HCT116 (cell line): Measurements from ENCODE around the gene FTHL17. TPM values are rescaled to one million over a fixed set of nuclear protein-coding genes. Genes with fewer than 3 reads are reported as not detected.

Experiments used
- ATAC-seq: fragments of 200-7000 bp; cut with Tn5 transposase; 2 replicates; pipeline ENCODE4 v1.9.1; 2020; ENCODE audit warnings: mild to moderate bottlenecking, moderate library complexity
- BruUV-seq: library from RNA; stranded (reverse); fragments of 400-500 nt; replicated peaks from 2 replicates; lab custom pipeline; 2021; lab: Mats Ljungman, UMichigan
- CTCF ChIA-PET: fragments of 300-600 bp; sonication (Branson Sonifier 250); formaldehyde crosslinking; loops from one replicate; lab custom pipeline; 2021; ENCODE audit warnings: antibody characterized with exemption; lab: Charles Lee
- POLR2A ChIA-PET: fragments of 300-600, 350-600 bp; sonication (Branson Sonifier 250); formaldehyde crosslinking; loops from one replicate; lab custom pipeline; 2021; ENCODE audit warnings: antibody characterized with exemption; lab: Charles Lee
- RAD21 ChIA-PET, 2 experiments: fragments of 300-600 bp; sonication (Branson Sonifier 250); formaldehyde crosslinking; loops; one replicate each; lab custom pipeline; 2023; ENCODE audit warnings: low total read pairs in 2 of 2; ENCODE audit not compliant: uncharacterized antibody in 2 of 2, unreplicated experiment in 2 of 2, low non-redundant PET in 1 of 2; lab: Charles Lee
- DNase-seq: peaks from one replicate; pipeline ENCODE4 v3.0.0-alpha.2; 2010; ENCODE audit warnings: low read depth, low spot score
- H2AFZ ChIP-seq: fragments of 200-600 bp; shearing (Covaris generic), sonication (generic); 2 replicates; pipeline ENCODE4 v1.6.1; 2017; ENCODE audit warnings: low read depth, mixed run types, mixed read lengths, antibody characterized with exemption, low read length; ENCODE audit not compliant: poor library complexity, severe bottlenecking
- H3K27ac ChIP-seq: 2 replicates; pipeline ENCODE4 v1.5.1; 2012; ENCODE audit warnings: low read depth, low read length
- H3K27me3 ChIP-seq: fragments of 200-600 bp; sonication (generic); 2 replicates; pipeline ENCODE4 v1.6.1; 2016; ENCODE audit warnings: mixed run types, low read length, mixed read lengths; ENCODE audit not compliant: insufficient read depth
- H3K36me3 ChIP-seq, 2 experiments: fragments of 200-500 bp in 1 of 2; fragments of 200-600 bp in 1 of 2; sonication (Bioruptor generic) in 1 of 2; sonication (generic) in 1 of 2; 2 replicates each; pipeline versions ENCODE4 v1.5.1 to v1.6.1; 2014 to 2016; ENCODE audit warnings: low read length in 2 of 2, inconsistent platforms in 1 of 2, mixed read lengths in 1 of 2, mixed run types in 1 of 2; ENCODE audit not compliant: insufficient read depth in 2 of 2, control insufficient read depth in 1 of 2
- H3K4me1 ChIP-seq, 2 experiments: fragments of 200-600 bp in 1 of 2; sonication (generic) in 1 of 2; 2 replicates each; pipeline versions ENCODE4 v1.5.1 to v1.6.1; 2012 to 2017; ENCODE audit warnings: low read length in 2 of 2, inconsistent platforms in 1 of 2, mild to moderate bottlenecking in 1 of 2, mixed read lengths in 1 of 2, mixed run types in 1 of 2, moderate library complexity in 1 of 2; ENCODE audit not compliant: insufficient read depth in 2 of 2, control insufficient read depth in 1 of 2
- H3K4me2 ChIP-seq: fragments of 200-600 bp; sonication (generic); 2 replicates; pipeline ENCODE4 v1.6.1; 2017; ENCODE audit warnings: mixed run types, low read length, mixed read lengths
- H3K4me3 ChIP-seq, 2 experiments: fragments of 200-600 bp in 1 of 2; sonication (generic) in 1 of 2; replicated peaks in 1 of 2; 2 replicates each; pipeline ENCODE4 v1.5.1; 2011 to 2016; ENCODE audit warnings: low read length in 2 of 2, control low read depth in 1 of 2, low read depth in 1 of 2, mild to moderate bottlenecking in 1 of 2, mixed read lengths in 1 of 2, mixed run types in 1 of 2
- H3K79me2 ChIP-seq: fragments of 200-600 bp; sonication (generic); 2 replicates; pipeline ENCODE4 v1.6.1; 2017; ENCODE audit warnings: mild to moderate bottlenecking, mixed run types, low read length, moderate library complexity, mixed read lengths; ENCODE audit not compliant: insufficient read depth
- H3K9ac ChIP-seq: fragments of 200-600 bp; sonication (generic); 2 replicates; pipeline ENCODE4 v1.6.1; 2016; ENCODE audit warnings: low read length, mixed read lengths
- H3K9me2 ChIP-seq: fragments of 200-600 bp; sonication (generic), shearing (Covaris generic); 2 replicates; pipeline ENCODE4 v1.6.1; 2017; ENCODE audit warnings: mixed run types, mild to moderate bottlenecking, moderate library complexity; ENCODE audit not compliant: insufficient read depth
- H3K9me3 ChIP-seq, 2 experiments: fragments of 200-500 bp in 1 of 2; fragments of 200-600 bp in 1 of 2; sonication (Bioruptor generic) in 1 of 2; sonication (generic) in 1 of 2; 2 replicates each; pipeline ENCODE4 v1.6.1; 2014 to 2017; ENCODE audit warnings: low read length in 2 of 2, mixed read lengths in 2 of 2, inconsistent platforms in 1 of 2, low read depth in 1 of 2, mild to moderate bottlenecking in 1 of 2, mixed run types in 1 of 2, moderate library complexity in 1 of 2; ENCODE audit not compliant: control insufficient read depth in 1 of 2, insufficient read depth in 1 of 2
- H4K20me1 ChIP-seq: fragments of 200-600 bp; sonication (generic), shearing (Covaris generic); 2 replicates; pipeline ENCODE4 v1.6.1; 2017; ENCODE audit warnings: mixed run types, mild to moderate bottlenecking, moderate library complexity; ENCODE audit not compliant: insufficient read depth
- CEBPB ChIP-seq: IDR thresholded peaks from 2 replicates; pipeline ENCODE4 v1.6.1; 2012; ENCODE audit warnings: low read depth
- CTCF ChIP-seq, 3 experiments: fragments of 200-600 bp in 1 of 3; sonication (generic) in 1 of 3; IDR thresholded peaks in 2 of 3; conservative IDR thresholded peaks in 1 of 3; 2 replicates each; pipeline ENCODE4 v1.5.1; 2012 to 2017; ENCODE audit warnings: low read depth in 2 of 3, low read length in 2 of 3, antibody characterized with exemption in 1 of 3, borderline replicate concordance in 1 of 3, control low read depth in 1 of 3, mild to moderate bottlenecking in 1 of 3, mixed read lengths in 1 of 3, mixed run types in 1 of 3, moderate library complexity in 1 of 3; ENCODE audit not compliant: insufficient read depth in 1 of 3
- EGR1 ChIP-seq: IDR thresholded peaks from 2 replicates; pipeline ENCODE4 v1.6.1; 2012; ENCODE audit warnings: low read depth
- JUND ChIP-seq: IDR thresholded peaks from 2 replicates; pipeline ENCODE4 v1.6.1; 2012
- MAX ChIP-seq: IDR thresholded peaks from 2 replicates; pipeline ENCODE4 v1.6.1; 2012
- POLR2A ChIP-seq: IDR thresholded peaks from 2 replicates; pipeline ENCODE4 v1.7.0; 2011; ENCODE audit warnings: borderline replicate concordance; ENCODE audit not compliant: insufficient read depth, insufficient read length; ENCODE audit errors: extremely low read depth
- SIN3A ChIP-seq: IDR thresholded peaks from 2 replicates; pipeline ENCODE4 v1.6.1; 2012; ENCODE audit warnings: low read depth
- SP1 ChIP-seq: IDR thresholded peaks from 2 replicates; pipeline ENCODE4 v1.6.1; 2012; ENCODE audit warnings: low read depth
- SRF ChIP-seq: IDR thresholded peaks from 2 replicates; pipeline ENCODE4 v1.6.1; 2012; ENCODE audit warnings: low read depth
- TCF7L2 ChIP-seq: IDR thresholded peaks from 2 replicates; pipeline ENCODE4 v1.7.0; 2011; ENCODE audit warnings: borderline replicate concordance, inconsistent platforms; ENCODE audit not compliant: insufficient read depth, insufficient read length; ENCODE audit errors: extremely low read depth
- ZBTB33 ChIP-seq: IDR thresholded peaks from 2 replicates; pipeline ENCODE4 v1.6.1; 2011; ENCODE audit warnings: mild to moderate bottlenecking, low read length, moderate library complexity; ENCODE audit not compliant: insufficient replicate concordance; ENCODE audit errors: extremely low read depth
- intact Hi-C: fragments of 100-400 bp; cut with micrococcal nuclease; formaldehyde crosslinking; loops from 2 replicates; pipeline ENCODE4 v1.10.0; 2022
- total RNA-seq: library from RNA; stranded (reverse); gene quantifications from one replicate; pipeline ENCODE4 v1.2.1, GENCODE V29; 2021; ENCODE audit not compliant: unreplicated experiment

FTHL17 gene
- total RNA-seq, 1 experiment from 2014 or later: not detected

- Histone ChIP-seq H3K4me3 (no peak overlapping the region), H3K9me2 (no peaks in the 10 kb centered on the region), H3K36me3 (no peaks in the 10 kb centered on the region), H3K9me3 (no peaks in the 10 kb centered on the region), H3K79me2 (no peaks in the 10 kb centered on the region), H3K27ac (no peak overlapping the region), H4K20me1 (no peaks in the 10 kb centered on the region), H2AFZ (no peak overlapping the region), H3K4me2 (no peak overlapping the region), H3K27me3 (no peaks in the 10 kb centered on the region), H3K4me1 (no peaks in the 10 kb centered on the region), H3K9ac (no peak overlapping the region)
- TF ChIP-seq EGR1: no peak
- intact Hi-C loops: no loop called here
- no peak for DNase-seq
- ChIA-PET CTCF (no interaction called here), RAD21 (no interaction called here), POLR2A (no interaction called here)
- no peak for ATAC-seq
- BruUV-seq: no TSS peak
These were observed 579 bp downstream of the FTHL17 start for GRCh38 chrX:31071262-31071661.

GRCh38 chrX:31070057-31070468 is 1.8 kb downstream of the FTHL17 start:
- Histone ChIP-seq H2AFZ (no peak overlapping the region), H3K9ac (no peak overlapping the region), H3K79me2 (no peaks in the 10 kb centered on the region), H4K20me1 (no peaks in the 10 kb centered on the region), H3K9me2 (no peaks in the 10 kb centered on the region)
- POLR2A ChIA-PET: no interaction called here
- intact Hi-C loops: no loop called here
- no peak for TF ChIP-seq SIN3A
- TF ChIP-seq POLR2A: no peak
- TF ChIP-seq CEBPB: no peak
- TF ChIP-seq TCF7L2: no peak
- no peak for TF ChIP-seq SRF
- no peak for TF ChIP-seq CTCF (IDR thresholded peaks at IDR 0.05 in 2 of 3, conservative IDR thresholded peaks at IDR 0.05 in 1 of 3; ENCODE audit: borderline replicate concordance in 1 of 3, insufficient read depth in 1 of 3, low read depth in 2 of 3, low read length in 2 of 3)
- TF ChIP-seq JUND: no peak
- no peak for TF ChIP-seq ZBTB33
- TF ChIP-seq SP1: no peak
- no peak for TF ChIP-seq MAX
- TF ChIP-seq EGR1: no peak
- TF ChIP-seq, all 23 proteins: peak for 0
- Histone ChIP-seq H3K27me3 (no peaks in the 10 kb centered on the region), H3K4me1 (no peaks in the 10 kb centered on the region), H3K4me3 (no peak overlapping the region), H3K36me3 (no peaks in the 10 kb centered on the region), H3K27ac (no peak overlapping the region), H3K4me2 (no peak overlapping the region), H3K9me3 (no peaks in the 10 kb centered on the region)
- DNase-seq: no peak
- RAD21 ChIA-PET: no interaction called here
- CTCF ChIA-PET: no interaction called here
- no TSS peak for BruUV-seq
- no peak for ATAC-seq
